KG1 (cell line): ENCODE results near the gene LHFPL6.

ENCODE experiments used
- DNase-seq: peaks from one replicate; lab custom pipeline; 2025; lab: John Stamatoyannopoulos, UW

The LHFPL6 gene

GRCh38 chr13:39512687-39513086 lies 90.3 kb downstream of the LHFPL6 start:
- no peak for DNase-seq

- DNase-seq, result no peak
Observed at GRCh38 chr13:39510316-39510695, 92.7 kb downstream of the LHFPL6 start.

GRCh38 chr13:39509616-39510315 lies 93.2 kb downstream of the LHFPL6 start:
- no peak for DNase-seq

GRCh38 chr13:39506559-39507390 lies 96.2 kb downstream of the LHFPL6 start:
- DNase-seq, result no peak

GRCh38 chr13:39505151-39505550 lies 97.8 kb downstream of the LHFPL6 start:
- no peak for DNase-seq

- DNase-seq, result no peak
Observed at GRCh38 chr13:39503048-39503447, 99.9 kb downstream of the LHFPL6 start.

- no peak for DNase-seq
Observed at GRCh38 chr13:39501702-39502324, 101.2 kb downstream of the LHFPL6 start.

- no peak for DNase-seq
Observed at GRCh38 chr13:39499604-39500003, 103.4 kb downstream of the LHFPL6 start.

- DNase-seq, result no peak
Observed at GRCh38 chr13:39498471-39499114, 104.4 kb downstream of the LHFPL6 start.

- no peak for DNase-seq
Observed at GRCh38 chr13:39496506-39496905, 106.5 kb downstream of the LHFPL6 start.

- no peak for DNase-seq
Observed at GRCh38 chr13:39494633-39495032, 108.4 kb downstream of the LHFPL6 start.

- no peak for DNase-seq
Observed at GRCh38 chr13:39494006-39494405, 109.0 kb downstream of the LHFPL6 start.

GRCh38 chr13:39490136-39490535 lies 112.9 kb downstream of the LHFPL6 start:
- no peak for DNase-seq

- no peak for DNase-seq
Observed at GRCh38 chr13:39486758-39487157, 116.2 kb downstream of the LHFPL6 start.

- DNase-seq, result no peak
Observed at GRCh38 chr13:39485314-39485700, 117.7 kb downstream of the LHFPL6 start.

GRCh38 chr13:39484506-39485313 lies 118.3 kb downstream of the LHFPL6 start:
- DNase-seq, result no peak

GRCh38 chr13:39483326-39483725 lies 119.7 kb downstream of the LHFPL6 start:
- no peak for DNase-seq

GRCh38 chr13:39481491-39481890 lies 121.5 kb downstream of the LHFPL6 start:
- no peak for DNase-seq

- DNase-seq, result no peak
Observed at GRCh38 chr13:39474600-39474999, 128.4 kb downstream of the LHFPL6 start.

- no peak for DNase-seq
Observed at GRCh38 chr13:39469676-39470075, 133.3 kb downstream of the LHFPL6 start.

- no peak for DNase-seq
Observed at GRCh38 chr13:39468306-39468705, 134.7 kb downstream of the LHFPL6 start.

GRCh38 chr13:39463611-39464010 lies 139.4 kb downstream of the LHFPL6 start:
- no peak for DNase-seq
